T-helper 1 cell treated with Interleukin-12 subunit alpha and Interleukin-12 subunit beta and Interleukin-4 antibody, amounts not matched to agents 30 ng/mL and 1 ng/mL, for 36 hours (primary cell): Measurements from ENCODE around the gene DIDO1. TPM values are rescaled to one million over a fixed set of nuclear protein-coding genes. Genes with fewer than 3 reads are reported as not detected.

Experiments
- intact Hi-C: fragments of 100-400 bp; cut with micrococcal nuclease; formaldehyde crosslinking; loops from one replicate; pipeline ENCODE4 v1.15.1; 2024
- total RNA-seq: library from RNA; stranded (reverse); gene quantifications from 2 replicates; pipeline ENCODE4 v1.2.3, GENCODE V29; 2022

DIDO1 gene
- total RNA-seq, 1 donor from 2014 or later, result 72.3 TPM

GRCh38 chr20:62951896-62952372 is 25.6 kb upstream of the DIDO1 start:
- intact Hi-C loops, result no loop called here

DNA sequence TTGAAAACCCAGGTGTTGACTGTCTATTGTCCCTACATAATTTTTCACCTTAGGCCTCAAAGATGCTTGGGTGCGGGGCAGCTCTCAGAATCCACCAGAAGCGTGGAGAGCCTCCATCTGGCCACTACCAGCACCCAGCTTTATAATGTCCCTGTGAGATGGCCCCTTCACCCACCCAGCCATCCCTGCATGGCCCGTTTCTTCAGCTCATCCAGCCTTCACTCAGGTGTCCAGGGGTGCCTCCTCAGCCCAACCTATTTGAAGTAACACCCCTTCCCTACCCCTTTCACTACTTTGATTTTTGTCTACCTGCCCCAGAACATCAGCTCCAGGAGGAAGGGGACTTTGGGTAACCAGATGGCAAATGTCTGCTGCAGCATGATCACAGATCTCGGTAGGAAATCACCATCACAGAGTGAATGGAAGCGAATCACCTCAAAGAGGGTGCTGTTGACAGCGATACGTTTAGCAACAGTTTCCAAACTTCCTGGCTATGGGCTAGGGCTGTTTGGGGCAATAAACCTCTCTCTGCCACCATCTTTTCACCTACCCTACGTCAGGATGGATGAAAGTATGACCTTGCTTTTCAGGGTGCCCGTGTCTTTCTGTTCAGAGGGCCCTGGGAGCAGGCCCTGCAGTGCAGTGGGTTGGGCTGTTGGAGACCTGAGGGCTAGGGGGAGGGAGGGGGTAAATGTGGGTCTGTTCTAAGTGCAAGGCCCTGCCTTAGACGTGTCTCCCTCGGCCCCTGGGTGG is 25.0 kb upstream of the DIDO1 start:
- intact Hi-C loops, result no loop called here

GRCh38 chr20:62950741-62951140 is 24.4 kb upstream of the DIDO1 start:
- intact Hi-C loops, result no loop called here

DNA sequence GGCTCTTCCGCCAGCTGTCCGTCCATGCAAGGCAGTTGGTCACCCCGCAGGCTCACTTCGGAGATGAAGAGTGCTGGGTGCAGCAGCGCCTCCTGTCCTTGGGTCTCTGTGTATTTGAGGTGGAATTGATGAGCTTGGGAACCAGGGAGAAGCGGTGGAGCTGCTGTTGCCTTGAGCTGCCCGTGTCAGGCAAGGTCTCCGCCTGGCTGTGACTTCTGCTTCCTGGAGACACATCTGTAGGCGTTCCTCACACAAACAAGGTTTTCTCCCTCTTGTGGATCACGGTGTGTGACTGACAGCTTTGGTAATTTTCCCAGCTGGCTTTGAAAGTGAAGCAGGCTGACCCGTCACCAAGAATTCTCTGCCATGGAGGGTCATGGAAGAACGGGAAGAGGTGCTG is 23.7 kb upstream of the DIDO1 start:
- intact Hi-C loops, result no loop called here

DNA sequence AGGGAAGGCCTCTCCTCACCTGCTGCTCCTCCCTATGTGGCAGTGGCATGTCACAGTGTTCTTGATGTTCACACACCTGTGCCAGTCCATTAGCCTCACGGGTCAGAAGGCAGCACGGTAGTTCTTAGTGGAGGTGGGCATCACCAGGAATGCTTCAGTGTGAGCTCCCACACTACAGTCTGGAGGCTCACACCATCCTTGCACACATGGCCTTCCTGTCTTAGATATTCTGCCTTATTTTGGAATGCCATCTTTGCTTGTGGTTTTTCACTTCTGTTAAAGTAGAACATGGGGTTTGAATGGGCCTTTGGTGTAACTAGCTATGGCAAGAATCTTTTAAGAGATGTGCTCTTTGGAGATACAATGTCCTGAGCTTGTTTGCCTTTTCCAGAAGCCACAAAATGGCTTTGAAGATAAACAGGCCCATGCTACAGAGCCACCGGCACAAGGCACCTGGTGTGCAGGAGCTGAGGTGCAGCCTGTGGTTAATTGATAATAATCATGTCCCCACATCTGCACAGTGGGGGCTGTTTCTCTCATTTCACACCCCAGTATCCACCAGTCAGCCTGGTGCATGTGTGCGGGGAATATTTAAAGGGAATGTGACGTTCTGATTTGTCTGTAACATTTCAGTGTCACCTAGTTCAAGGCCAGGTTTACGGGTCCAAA is 23.0 kb upstream of the DIDO1 start:
- intact Hi-C loops, result no loop called here

DNA sequence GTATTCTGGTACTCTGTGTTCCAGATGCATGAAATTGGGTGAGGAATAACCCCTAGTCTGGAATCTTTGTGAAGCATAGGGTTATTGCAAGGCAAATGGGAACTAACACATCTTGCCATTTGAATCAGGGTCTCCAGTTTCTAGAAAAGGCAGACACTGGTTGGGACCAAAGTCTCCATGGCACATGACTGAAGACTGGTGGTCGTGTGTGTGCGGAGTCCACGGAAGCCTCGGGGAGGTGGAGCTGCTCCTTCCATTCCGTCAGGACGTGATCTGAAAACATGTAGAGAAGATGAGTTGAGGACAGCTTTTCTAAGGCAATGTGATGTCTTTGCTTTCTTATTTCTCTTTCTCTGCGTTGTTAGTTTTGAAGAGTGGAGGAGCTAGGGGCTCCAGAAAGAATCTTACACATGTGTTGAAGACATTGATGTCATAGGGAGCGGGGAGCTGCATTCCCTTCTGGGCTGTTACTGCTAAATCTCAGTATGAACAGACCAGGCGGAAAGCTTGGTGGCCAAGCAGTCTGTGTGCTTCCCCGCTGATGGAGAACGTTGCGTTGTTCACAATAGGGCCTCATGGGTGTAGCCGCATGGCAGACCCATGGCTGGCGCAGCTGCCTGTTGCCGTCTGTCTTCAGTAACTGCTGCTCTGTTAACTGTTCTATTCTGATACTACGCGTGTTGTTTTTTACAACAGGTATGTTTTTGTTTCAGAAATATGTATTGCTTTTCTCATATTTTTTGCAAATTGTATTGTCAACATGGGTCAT is 21.4 kb upstream of the DIDO1 start:
- intact Hi-C loops, result no loop called here

- intact Hi-C loops, result no loop called here
Measured at GRCh38 chr20:62946918-62947317, 20.6 kb upstream of the DIDO1 start.

- intact Hi-C loops, result no loop called here
Measured at GRCh38 chr20:62945771-62946339, 19.6 kb upstream of the DIDO1 start.

DNA sequence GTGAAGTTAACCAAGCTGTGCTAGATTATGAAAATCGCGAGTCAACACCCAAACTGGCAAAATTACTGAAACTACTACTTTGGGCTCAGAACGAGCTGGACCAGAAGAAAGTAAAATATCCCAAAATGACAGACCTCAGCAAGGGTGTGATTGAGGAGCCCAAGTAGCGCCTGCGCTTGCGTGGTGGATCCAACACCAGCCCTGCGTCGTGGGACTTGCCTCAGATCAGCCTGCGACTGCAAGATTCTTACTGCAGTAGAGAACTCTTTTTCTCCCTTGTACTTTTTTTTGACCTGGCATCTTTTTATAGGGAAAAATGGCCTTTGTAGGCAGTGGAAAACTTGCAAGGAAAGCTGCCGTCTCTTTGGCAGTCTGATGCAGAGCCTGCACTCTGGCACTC is 18.4 kb upstream of the DIDO1 start:
- intact Hi-C loops, result no loop called here

DNA sequence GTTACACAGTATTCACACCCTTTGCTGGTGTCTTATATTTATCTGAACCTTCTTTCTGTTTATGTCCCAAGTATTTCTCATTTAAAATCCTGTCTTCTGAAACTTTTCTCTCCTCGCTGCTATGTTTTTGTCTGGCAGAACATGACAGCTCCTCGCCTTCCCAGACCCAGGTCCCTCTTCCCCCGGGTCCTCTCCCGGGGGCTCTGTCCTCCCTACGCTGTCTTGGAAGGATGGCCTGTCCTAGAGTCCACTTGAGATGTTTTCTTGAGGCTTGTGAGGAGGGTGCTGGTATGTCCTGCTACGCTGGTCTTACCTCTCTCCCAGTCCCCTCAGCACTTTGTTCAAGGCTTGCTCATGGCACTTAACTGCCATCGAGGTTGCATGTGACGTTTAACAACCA is 17.9 kb upstream of the DIDO1 start:
- intact Hi-C loops, result no loop called here

DNA sequence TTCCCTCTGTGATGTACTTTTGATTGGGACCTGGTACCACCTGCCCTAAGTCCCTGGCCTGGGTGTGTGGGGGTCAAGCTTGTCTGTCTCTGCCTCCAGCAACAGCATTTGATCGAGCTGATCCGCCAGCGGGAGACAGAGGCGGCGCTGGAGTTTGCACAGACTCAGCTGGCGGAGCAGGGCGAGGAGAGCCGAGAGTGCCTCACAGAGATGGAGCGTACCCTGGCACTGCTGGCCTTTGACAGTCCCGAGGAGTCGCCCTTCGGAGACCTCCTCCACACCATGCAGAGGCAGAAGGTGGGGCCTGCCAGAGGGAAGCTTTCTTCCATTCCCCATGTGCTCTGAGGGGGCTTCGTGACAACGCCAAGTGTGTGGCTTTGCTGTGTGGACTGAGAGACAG is 17.1 kb upstream of the DIDO1 start:
- intact Hi-C loops, result no loop called here

- intact Hi-C loops, result loop anchor here (1.0 kb wide), 1 partner anchor 38 kb away; no protein-coding TSS in a partner anchor
Measured at GRCh38 chr20:62942456-62942855, 16.2 kb upstream of the DIDO1 start.

GRCh38 chr20:62941792-62942191 is 15.5 kb upstream of the DIDO1 start:
- intact Hi-C loops, result loop anchor here (1.0 kb wide), 1 partner anchor 37 kb away; no protein-coding TSS in a partner anchor

DNA sequence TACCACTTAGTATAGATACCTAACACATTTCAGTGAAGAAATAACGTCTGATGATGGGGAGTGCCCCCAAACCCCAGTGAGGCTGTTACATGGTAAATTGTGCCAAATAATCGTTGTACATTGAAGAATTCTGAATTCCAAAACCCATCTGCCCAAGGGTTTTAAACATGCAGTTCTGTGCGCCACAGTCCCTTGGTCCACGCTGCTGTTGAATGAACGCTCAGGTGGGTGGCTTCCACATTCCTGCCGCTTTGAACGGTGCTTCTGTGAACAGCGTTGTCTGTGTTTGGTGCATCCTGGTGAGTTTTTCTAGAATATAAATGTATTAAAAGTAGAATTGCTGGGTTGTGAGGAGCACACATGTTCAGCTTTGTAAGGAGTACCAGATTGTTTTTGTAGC is 14.6 kb upstream of the DIDO1 start:
- intact Hi-C loops, result no loop called here

GRCh38 chr20:62938105-62938888 is 12.0 kb upstream of the DIDO1 start, which contains the start of gene GID8:
TSS of gene GID8 (plus strand) at chr20:62938147. CDS start at chr20:62941503, 3,356 bp downstream.
- intact Hi-C loops, result loop anchor here (1.0 to 10.0 kb wide), 8 partner anchors 13 to 813 kb away; partner anchors contain the start of genes CABLES2, LSM14B, OSBPL2 and RTEL1

DNA sequence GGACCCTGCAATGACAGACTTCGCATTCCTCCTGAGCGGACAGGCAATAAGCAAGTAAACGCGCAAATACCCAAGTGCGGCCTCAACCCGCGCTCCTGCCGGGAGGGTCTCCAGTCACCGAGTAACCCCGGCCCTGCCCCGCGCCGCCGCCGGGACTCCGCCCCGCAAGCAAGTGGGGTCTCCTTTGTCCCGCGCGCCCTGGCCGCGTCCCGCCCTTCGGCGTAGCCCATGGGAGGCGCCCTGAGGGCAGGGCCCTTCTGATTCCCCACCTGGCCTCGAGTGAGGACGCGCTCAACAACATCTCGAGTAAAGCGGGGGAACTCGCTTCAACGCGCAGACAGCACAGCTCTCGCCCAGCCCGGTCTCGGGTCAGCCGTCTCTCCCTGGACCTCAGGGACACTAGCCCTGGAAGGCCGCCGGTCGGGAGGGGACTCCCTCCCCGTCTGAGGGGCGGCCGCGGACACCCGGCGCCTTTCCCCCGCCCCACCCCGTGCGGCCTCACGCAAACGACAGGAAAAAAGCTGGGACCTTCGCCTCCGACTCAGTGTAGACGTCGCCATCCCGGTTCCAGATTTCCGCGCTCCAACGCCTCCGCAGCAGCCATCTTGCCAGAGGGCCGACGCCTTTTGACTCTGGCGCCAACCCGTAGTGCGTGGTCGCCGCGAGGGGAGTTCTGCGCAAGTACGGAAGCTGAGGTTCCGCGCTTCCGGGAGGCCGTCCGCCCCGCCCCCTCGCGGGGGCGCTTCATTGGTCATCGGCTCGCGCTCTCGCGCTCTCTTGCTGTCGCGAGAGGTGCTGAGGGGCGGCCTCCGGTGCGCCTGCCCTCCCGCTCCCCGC is 11.2 kb upstream of the DIDO1 start:
- intact Hi-C loops, result loop anchor here (1.0 to 10.0 kb wide), 11 partner anchors 8 to 813 kb away; partner anchors contain the start of genes CABLES2, LSM14B, OSBPL2 and RTEL1

DNA sequence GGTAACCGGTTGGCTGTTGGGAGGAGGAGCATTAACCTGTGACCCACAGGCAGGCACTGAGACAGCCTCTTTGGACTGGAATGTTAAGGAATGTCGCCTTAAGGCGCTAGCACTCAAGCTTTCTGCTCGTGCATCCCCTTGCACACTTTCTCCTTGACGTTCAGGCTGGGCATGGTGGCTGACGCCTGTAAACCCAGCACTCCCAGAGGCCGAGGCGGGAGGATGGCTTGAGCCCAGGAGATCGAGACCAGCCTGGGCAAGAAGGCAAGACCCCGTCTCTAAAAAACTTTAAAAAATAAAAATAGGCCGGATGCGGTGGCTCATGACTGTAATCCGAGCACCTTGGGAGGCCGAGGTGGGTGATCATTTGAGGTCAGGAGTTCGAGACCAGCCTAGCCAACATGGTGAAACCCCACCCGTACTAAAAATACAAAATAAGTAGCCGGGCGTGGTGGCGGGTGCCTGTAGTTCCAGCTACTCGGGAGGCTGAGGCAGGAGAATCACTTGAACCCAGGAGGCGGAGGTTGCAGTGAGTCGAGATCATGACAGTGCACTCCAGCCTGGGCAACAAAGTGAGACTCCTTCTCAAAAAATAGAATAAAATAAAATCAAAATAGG is 9.8 kb upstream of the DIDO1 start:
- intact Hi-C loops, result loop anchor here (2.0 to 10.0 kb wide), 7 partner anchors 144 to 811 kb away; partner anchors contain the start of genes CABLES2, LSM14B, OSBPL2 and RTEL1

DNA sequence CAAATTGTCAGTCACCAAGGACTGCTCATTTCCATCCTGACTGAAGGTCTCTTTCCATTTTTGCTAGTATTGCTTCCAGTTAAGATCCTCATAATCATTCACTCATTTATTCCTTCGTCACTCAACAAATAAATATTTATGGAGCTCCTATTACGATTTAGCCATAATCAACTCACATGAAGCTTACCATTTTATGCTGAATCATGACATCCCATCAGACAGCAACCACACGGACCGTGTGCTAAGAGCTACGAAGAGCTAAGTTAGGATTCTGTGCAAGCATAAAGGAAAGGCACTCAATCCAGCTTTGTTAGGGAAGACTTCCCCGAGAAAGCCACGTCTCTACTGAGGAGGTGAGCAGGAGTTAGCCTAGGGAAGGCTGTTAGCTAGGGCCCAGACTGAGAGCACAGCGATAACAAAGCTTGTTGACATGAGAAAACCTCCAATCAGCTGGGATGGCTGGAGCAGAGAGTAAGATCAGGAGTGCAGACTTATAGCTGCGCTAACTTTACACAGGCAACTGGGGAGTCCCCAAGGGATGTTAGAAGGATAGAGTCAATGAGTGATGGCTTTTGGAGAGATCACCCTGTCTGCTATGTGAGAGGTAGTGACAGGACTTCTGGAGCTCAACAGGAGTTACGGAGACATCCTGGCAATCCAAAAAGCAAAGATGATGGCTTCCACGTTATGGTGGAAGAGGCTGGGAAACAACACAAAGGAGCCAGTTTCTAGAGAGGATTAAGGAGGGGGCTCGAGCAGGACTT is 9.1 kb upstream of the DIDO1 start:
- intact Hi-C loops, result loop anchor here (5.0 to 10.0 kb wide), 6 partner anchors 143 to 811 kb away; partner anchors contain the start of genes CABLES2, LSM14B, OSBPL2 and RTEL1
